Measurements from ENCODE around the gene PDE4B. TPM values are rescaled to one million over a fixed set of nuclear protein-coding genes. Genes with fewer than 3 reads are reported as not detected.

PDE4B gene
- total and polyA plus RNA-seq, 9 donors: 14.7 to 25.6 (median 16.8) TPM

GRCh38 chr1:66292305-66292704 is 499.6 kb downstream of the PDE4B start:
- no peaks in the 10 kb centered on the region for H3K36me3 ChIP-seq (ENCODE audit: control insufficient read depth, insufficient read depth, low read length)
- no peak for DNase-seq
- H3K27me3 ChIP-seq (ENCODE audit: control insufficient read depth, insufficient read depth, low read length): no peaks in the 10 kb centered on the region

GRCh38 chr1:66292944-66293343 is 500.2 kb downstream of the PDE4B start:
- DNase-seq: no peak
- Histone ChIP-seq H3K4me3 (ENCODE audit: low read length) (no peak overlapping the region), H3K27ac (ENCODE audit: low read length) (no peak overlapping the region), H3K4me1 (ENCODE audit: control insufficient read depth, insufficient read depth, low read length) (no peaks in the 10 kb centered on the region), H3K27me3 (ENCODE audit: control insufficient read depth, insufficient read depth, low read length) (no peaks in the 10 kb centered on the region), H3K9me3 (replicated peaks; ENCODE audit: control insufficient read depth, low read depth, low read length) (no peaks in the 10 kb centered on the region), H3K36me3 (ENCODE audit: control insufficient read depth, insufficient read depth, low read length) (no peaks in the 10 kb centered on the region)
- WGBS (ENCODE audit: insufficient coverage): no CpG with 5 or more reads among the region's 3 CpGs

More at GRCh38 chr1:66292305-66292704, 499.6 kb downstream of the PDE4B start:
- Histone ChIP-seq H3K4me1 (ENCODE audit: control insufficient read depth, insufficient read depth, low read length) (no peaks in the 10 kb centered on the region), H3K9me3 (replicated peaks; ENCODE audit: control insufficient read depth, low read depth, low read length) (no peaks in the 10 kb centered on the region), H3K27ac (ENCODE audit: low read length) (no peak overlapping the region), H3K4me3 (ENCODE audit: low read length) (no peak overlapping the region)
- 86% methylated on average over 1 of the region's 2 CpGs for WGBS (ENCODE audit: insufficient coverage)

GRCh38 chr1:66294707-66295370 is 502.1 kb downstream of the PDE4B start:
- no peaks in the 10 kb centered on the region for H3K4me1 ChIP-seq (ENCODE audit: control insufficient read depth, insufficient read depth, low read length)
- DNase-seq: peak; percentile 89
- WGBS (ENCODE audit: insufficient coverage): no CpG with 5 or more reads among the region's 2 CpGs

GRCh38 chr1:66295803-66296202 is 503.1 kb downstream of the PDE4B start:
- Histone ChIP-seq H3K4me3 (ENCODE audit: low read length) (no peak overlapping the region), H3K9me3 (replicated peaks; ENCODE audit: control insufficient read depth, low read depth, low read length) (no peaks in the 10 kb centered on the region), H3K27ac (ENCODE audit: low read length) (no peak overlapping the region), H3K4me1 (ENCODE audit: control insufficient read depth, insufficient read depth, low read length) (no peaks in the 10 kb centered on the region), H3K27me3 (ENCODE audit: control insufficient read depth, insufficient read depth, low read length) (no peaks in the 10 kb centered on the region), H3K36me3 (ENCODE audit: control insufficient read depth, insufficient read depth, low read length) (no peaks in the 10 kb centered on the region)
- 81% methylated on average over 3 of the region's 6 CpGs for WGBS (ENCODE audit: insufficient coverage)
- DNase-seq: no peak

More at GRCh38 chr1:66294707-66295370, 502.1 kb downstream of the PDE4B start:
- no peaks in the 10 kb centered on the region for H3K27me3 ChIP-seq (ENCODE audit: control insufficient read depth, insufficient read depth, low read length)
- H3K27ac ChIP-seq (ENCODE audit: low read length): no peak overlapping the region
- no peaks in the 10 kb centered on the region for H3K9me3 ChIP-seq (replicated peaks; ENCODE audit: control insufficient read depth, low read depth, low read length)
- no peak overlapping the region for H3K4me3 ChIP-seq (ENCODE audit: low read length)
- no peaks in the 10 kb centered on the region for H3K36me3 ChIP-seq (ENCODE audit: control insufficient read depth, insufficient read depth, low read length)

- Histone ChIP-seq H3K27me3 (ENCODE audit: control insufficient read depth, insufficient read depth, low read length) (no peaks in the 10 kb centered on the region), H3K4me3 (ENCODE audit: low read length) (no peak overlapping the region), H3K9me3 (replicated peaks; ENCODE audit: control insufficient read depth, low read depth, low read length) (no peaks in the 10 kb centered on the region), H3K27ac (ENCODE audit: low read length) (no peak overlapping the region), H3K36me3 (ENCODE audit: control insufficient read depth, insufficient read depth, low read length) (no peaks in the 10 kb centered on the region), H3K4me1 (ENCODE audit: control insufficient read depth, insufficient read depth, low read length) (peaks cover 2% of the 10 kb centered on the region)
- no peak for DNase-seq
- no CpG with 5 or more reads among the region's 1 CpG for WGBS (ENCODE audit: insufficient coverage)
These were observed 503.7 kb downstream of the PDE4B start for GRCh38 chr1:66296370-66296769.

- peaks cover 2% of the 10 kb centered on the region for H3K4me1 ChIP-seq (ENCODE audit: control insufficient read depth, insufficient read depth, low read length)
- no peaks in the 10 kb centered on the region for H3K9me3 ChIP-seq (replicated peaks; ENCODE audit: control insufficient read depth, low read depth, low read length)
- no peaks in the 10 kb centered on the region for H3K27me3 ChIP-seq (ENCODE audit: control insufficient read depth, insufficient read depth, low read length)
- H3K36me3 ChIP-seq (ENCODE audit: control insufficient read depth, insufficient read depth, low read length): no peaks in the 10 kb centered on the region
- H3K4me3 ChIP-seq (ENCODE audit: low read length): no peak overlapping the region
- no peak for DNase-seq
- H3K27ac ChIP-seq (ENCODE audit: low read length): no peak overlapping the region
- no CpG with 5 or more reads among the region's 6 CpGs for WGBS (ENCODE audit: insufficient coverage)
These were observed 504.3 kb downstream of the PDE4B start for GRCh38 chr1:66296951-66297350.

- Histone ChIP-seq H3K4me3 (ENCODE audit: low read length) (no peak overlapping the region), H3K9me3 (replicated peaks; ENCODE audit: control insufficient read depth, low read depth, low read length) (no peaks in the 10 kb centered on the region), H3K36me3 (ENCODE audit: control insufficient read depth, insufficient read depth, low read length) (no peaks in the 10 kb centered on the region), H3K27ac (ENCODE audit: low read length) (no peak overlapping the region), H3K27me3 (ENCODE audit: control insufficient read depth, insufficient read depth, low read length) (no peaks in the 10 kb centered on the region), H3K4me1 (ENCODE audit: control insufficient read depth, insufficient read depth, low read length) (peaks cover 2% of the 10 kb centered on the region)
- peak; percentile 83 for DNase-seq
- no CpG with 5 or more reads among the region's 1 CpG for WGBS (ENCODE audit: insufficient coverage)
These were observed 505.8 kb downstream of the PDE4B start for GRCh38 chr1:66298464-66298863.

- Histone ChIP-seq H3K27me3 (ENCODE audit: control insufficient read depth, insufficient read depth, low read length) (no peaks in the 10 kb centered on the region), H3K36me3 (ENCODE audit: control insufficient read depth, insufficient read depth, low read length) (no peaks in the 10 kb centered on the region), H3K4me1 (ENCODE audit: control insufficient read depth, insufficient read depth, low read length) (peaks cover 2% of the 10 kb centered on the region), H3K9me3 (replicated peaks; ENCODE audit: control insufficient read depth, low read depth, low read length) (no peaks in the 10 kb centered on the region), H3K27ac (ENCODE audit: low read length) (no peak overlapping the region), H3K4me3 (ENCODE audit: low read length) (no peak overlapping the region)
- no CpG with 5 or more reads among the region's 7 CpGs for WGBS (ENCODE audit: insufficient coverage)
- no peak for DNase-seq
These were observed 507.7 kb downstream of the PDE4B start for GRCh38 chr1:66300280-66300971.

- WGBS (ENCODE audit: insufficient coverage): 29% methylated on average over 2 of the region's 4 CpGs
- no peaks in the 10 kb centered on the region for H3K9me3 ChIP-seq (replicated peaks; ENCODE audit: control insufficient read depth, low read depth, low read length)
- no peaks in the 10 kb centered on the region for H3K36me3 ChIP-seq (ENCODE audit: control insufficient read depth, insufficient read depth, low read length)
- no peaks in the 10 kb centered on the region for H3K27me3 ChIP-seq (ENCODE audit: control insufficient read depth, insufficient read depth, low read length)
- no peak for DNase-seq
- H3K4me3 ChIP-seq (ENCODE audit: low read length): no peak overlapping the region
- peaks cover 2% of the 10 kb centered on the region for H3K4me1 ChIP-seq (ENCODE audit: control insufficient read depth, insufficient read depth, low read length)
- H3K27ac ChIP-seq (ENCODE audit: low read length): no peak overlapping the region
These were observed 508.3 kb downstream of the PDE4B start for GRCh38 chr1:66300972-66301451.

- no peak overlapping the region for H3K27ac ChIP-seq (ENCODE audit: low read length)
- no peak overlapping the region for H3K4me3 ChIP-seq (ENCODE audit: low read length)
- H3K4me1 ChIP-seq (ENCODE audit: control insufficient read depth, insufficient read depth, low read length): peaks cover 2% of the 10 kb centered on the region
- H3K9me3 ChIP-seq (replicated peaks; ENCODE audit: control insufficient read depth, low read depth, low read length): no peaks in the 10 kb centered on the region
- no peaks in the 10 kb centered on the region for H3K27me3 ChIP-seq (ENCODE audit: control insufficient read depth, insufficient read depth, low read length)
- DNase-seq: no peak
- H3K36me3 ChIP-seq (ENCODE audit: control insufficient read depth, insufficient read depth, low read length): no peaks in the 10 kb centered on the region
- 100% methylated on average over 1 of the region's 3 CpGs for WGBS (ENCODE audit: insufficient coverage)
These were observed 509.6 kb downstream of the PDE4B start for GRCh38 chr1:66302184-66302742.

All from muscle of leg (tissue), 11 donors.